GM18499 (cell line): ENCODE measurements around the gene CIT.
"Not testable (repeated sequence)": the region's sequence is repeated elsewhere in the genome, so short reads cannot be mapped to it uniquely, and the experiment has no call there.

ENCODE experiments used
- ATAC-seq: cut with Tn5 transposase; IDR thresholded peaks from one replicate; pipeline ENCODE4 v1.9.1; 2021; ENCODE audit warnings: moderate number of reproducible peaks; ENCODE audit not compliant: insufficient read depth, unreplicated experiment

CIT gene

DNA sequence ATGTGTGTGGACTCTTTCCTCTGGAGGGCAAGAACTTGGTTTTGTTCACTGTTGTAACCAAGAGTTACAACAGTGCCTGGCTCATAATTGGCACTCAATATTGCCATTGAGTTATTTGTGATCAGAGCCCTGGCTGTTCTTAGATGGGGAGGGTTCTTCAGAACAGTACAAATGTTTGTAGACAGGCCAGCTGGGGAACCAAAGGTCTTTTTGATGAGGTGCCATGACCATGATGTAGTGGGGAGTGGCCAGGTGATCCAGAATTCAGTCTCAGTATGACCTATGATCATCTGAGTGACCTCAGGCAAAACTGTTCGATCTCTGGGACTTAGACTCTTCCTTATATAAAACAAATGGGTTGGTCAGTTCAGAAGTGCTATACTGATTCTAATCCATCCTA lies 212.5 kb downstream of the CIT start:
- ATAC-seq: no peak

DNA sequence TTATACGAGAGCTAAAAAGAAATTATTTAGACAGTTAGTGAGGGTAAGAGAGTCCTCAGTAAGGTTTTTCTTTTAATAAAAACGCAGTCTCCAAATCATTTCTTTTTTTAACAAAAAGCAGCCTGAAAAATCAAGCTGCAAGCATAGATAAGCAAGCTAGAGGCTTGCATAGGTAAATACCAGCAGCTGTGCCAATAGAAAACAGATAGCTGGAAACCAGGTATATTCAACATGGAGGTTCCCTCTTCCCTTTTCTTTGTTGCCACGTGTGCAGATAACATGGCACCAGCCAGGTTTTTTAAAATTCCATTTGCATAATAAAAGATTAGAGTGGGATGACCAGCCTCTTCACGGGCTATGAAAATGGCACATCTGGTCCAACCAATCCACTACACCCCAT lies 215.2 kb downstream of the CIT start:
- ATAC-seq: no peak

DNA sequence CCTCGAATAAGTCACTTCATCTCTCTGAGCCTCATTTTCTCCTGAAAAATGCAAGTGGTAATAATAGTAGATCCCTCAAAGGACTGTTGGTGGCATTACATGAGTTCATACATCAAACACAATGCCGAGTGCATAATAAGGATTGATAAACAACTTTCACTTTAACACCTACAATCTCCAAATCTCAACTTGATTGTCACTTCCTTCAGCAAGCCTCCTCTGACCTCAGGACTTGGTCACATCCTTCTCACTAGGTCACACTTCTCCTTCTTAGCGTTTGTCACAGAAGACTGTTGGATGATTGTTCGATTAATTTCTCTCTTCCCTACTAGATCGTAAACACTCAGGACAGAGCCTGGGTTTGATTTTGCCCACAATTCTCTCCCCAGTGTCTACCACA lies 217.0 kb downstream of the CIT start:
- ATAC-seq: no peak

DNA sequence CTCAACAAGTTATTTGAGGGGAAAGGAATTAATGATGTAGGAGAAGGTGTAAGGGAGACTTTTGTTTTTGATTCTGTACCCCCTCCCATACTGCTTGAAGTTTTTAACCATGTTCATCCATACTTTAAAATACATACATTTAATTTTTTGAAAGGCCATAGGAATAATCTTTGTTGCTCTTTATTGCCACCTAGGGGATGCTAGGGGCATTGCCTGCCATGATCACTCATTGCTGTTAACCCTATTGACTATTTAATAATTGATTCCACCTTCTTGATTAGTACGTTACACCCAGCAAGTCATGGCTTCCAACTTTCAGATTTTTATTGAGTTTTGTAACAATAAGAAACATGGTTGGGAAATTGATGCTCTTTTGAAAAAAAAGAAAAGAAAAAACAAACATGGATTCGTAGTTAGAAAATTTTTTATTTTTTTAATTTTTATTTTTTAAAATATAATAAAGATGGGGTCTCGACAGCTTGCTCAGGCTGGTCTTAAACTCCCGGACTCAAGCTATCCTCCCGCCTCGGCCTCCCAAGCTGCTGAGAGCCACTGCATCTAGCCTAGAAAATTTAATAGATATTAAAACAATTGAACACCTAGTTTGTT lies 217.7 kb downstream of the CIT start:
- no peak for ATAC-seq

DNA sequence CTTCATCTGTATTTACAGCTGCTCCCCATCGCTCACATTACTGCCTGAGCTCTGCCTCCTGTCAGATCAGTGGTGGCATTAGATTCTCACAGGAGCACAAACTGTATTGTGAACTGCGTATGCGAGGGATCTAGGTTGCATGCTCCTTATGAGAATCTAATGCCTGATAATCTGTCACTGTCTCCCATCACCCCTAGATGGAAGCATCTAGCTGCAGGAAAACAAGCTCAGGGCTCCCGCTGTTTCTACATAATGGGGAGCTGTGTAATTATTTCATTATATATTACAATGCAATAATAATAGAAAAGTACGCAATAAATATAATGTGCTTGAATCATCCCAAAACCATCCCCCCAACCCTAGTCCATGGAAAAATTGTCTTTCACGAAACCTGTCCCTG lies 219.0 kb downstream of the CIT start:
- not testable (repeated sequence) for ATAC-seq

DNA sequence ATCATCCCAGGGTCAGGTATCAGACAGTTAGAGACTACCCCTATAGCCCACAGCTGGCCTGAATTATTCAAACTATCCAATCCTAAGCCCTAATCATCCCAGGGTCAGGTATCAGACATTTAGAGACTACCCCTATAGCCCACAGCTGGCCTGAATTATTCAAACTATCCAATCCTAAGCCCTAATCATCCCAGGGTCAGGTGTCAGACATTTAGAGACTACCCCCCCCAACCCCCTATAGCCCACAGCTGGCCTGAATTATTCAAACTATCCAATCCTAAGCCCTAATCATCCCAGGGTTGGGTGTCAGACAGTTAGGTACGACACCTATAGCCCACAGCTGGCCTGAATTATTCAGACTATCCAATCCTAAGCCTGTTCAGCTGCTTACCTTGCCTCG lies 220.1 kb downstream of the CIT start:
- not testable (repeated sequence) for ATAC-seq

DNA sequence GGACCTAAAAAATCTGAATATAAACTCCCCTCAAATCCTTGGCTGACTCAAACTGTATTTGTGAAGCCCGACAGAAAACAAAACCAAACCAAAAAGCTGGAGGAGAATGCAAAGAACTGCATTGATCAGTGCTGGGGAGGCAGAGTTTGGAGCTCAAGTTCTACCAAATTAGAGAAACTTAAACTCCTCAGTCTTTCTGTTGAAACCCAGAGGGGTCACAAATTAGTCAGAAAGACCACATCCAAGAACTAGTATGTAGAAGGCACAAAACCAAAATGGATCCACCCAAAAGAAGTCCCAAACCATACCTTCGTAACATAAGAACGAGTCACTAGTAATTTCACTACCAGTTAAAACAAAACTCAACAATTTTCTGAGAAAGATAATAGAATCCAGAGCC lies 224.5 kb downstream of the CIT start:
- ATAC-seq: no peak

DNA sequence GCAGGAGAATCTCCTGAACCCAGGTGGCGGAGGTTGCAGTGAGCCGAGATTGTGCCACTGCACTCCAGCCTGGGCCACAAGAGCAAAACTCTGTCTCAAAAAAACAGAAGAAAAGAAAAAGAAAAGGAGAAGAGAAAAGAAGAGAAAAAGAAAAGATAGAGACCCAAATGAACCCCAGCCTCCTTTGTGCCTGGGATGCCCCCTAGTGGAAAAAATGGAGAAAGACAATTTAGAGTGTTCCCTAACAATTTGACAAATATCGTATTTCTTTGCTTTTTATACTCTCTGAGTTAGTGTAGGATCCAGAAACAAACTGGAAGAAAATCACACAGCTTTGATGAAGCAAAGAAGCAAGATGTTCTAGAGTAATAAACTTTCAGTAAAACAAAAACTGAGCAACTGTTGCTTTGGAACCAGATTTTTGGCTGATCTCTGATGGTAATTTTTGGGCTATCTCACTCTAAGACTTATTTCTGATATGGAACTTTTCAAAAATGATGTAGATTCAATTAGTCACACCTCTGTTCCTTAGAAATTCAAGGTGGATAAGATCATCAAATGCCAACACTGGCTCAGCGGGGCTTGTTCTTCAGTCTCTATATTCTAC lies 227.8 kb downstream of the CIT start:
- no peak for ATAC-seq

DNA sequence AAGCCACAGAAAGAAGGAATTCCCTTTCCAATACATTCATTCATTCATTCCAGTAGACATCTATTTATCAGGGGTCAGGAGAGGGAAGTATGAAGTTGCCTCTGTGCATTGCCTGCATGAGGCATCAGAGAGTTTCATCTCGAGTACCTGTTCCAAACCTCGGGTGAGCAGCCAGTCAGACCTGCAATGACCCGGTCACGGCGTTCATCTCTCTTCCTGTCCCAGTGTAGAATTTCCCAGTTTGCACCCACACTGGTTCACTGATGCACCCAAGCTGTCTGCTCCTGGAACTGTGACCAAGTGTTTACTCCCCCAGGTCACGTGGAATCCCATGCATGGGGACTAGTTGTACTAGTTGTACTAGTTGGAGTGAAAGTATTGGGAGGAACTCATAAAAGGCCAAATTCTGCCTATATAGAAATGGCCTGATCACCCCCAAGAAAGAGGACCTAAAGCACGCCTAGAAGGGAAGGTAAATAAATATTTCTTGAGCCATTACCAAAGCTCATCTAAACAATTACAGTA lies 231.5 kb downstream of the CIT start:
- ATAC-seq: no peak

DNA sequence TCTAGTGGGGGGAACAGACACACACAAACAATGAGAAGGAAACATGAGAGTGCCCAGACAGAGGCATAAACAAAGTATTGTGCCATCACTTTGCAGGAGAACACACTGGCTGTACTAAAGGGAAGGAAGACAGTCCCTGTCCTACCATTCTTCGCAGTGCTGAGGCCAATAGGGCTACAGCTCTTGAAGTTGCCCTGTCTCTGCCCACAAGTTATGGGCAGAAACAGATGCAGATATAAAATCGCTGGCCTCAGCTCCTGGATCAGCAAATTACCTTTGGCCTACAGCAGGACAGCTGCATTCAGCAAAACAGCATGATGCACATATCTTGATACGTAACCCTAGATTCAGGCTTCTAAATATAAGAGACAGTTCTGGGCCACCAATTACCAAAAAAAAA lies 232.2 kb downstream of the CIT start:
- no peak for ATAC-seq

DNA sequence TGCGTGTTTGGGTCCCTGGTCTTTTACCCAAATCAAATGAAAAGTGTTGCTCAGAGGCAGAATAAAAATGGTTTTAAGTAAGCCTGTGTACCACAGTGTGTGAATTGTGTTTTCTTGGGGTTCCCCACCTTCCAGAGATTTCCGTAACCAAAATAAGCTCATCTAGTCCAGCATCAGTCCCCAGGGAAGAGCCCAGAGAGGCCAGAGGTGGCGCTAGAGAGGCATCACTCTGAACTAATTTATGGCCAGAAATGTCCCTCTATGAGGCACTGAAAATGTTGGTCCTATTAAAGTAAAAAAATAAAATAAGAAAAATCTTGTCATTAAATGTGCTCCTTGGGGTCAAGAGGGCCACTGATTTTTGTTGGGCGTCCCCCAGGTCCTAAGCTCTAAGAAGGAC lies 234.1 kb downstream of the CIT start:
- no peak for ATAC-seq
